T-helper 17 cell (primary cell): ENCODE measurements around the gene NPHP4. TPM values are rescaled to one million over a fixed set of nuclear protein-coding genes. Genes with fewer than 3 reads are reported as not detected.
"Not testable (repeated sequence)": the region's sequence is repeated elsewhere in the genome, so short reads cannot be mapped to it uniquely, and the experiment has no call there.

ENCODE experiments used
- ATAC-seq: fragments of 150-1000 bp; cut with Tn5 transposase; 2 replicates; pipeline ENCODE4 v1.10.0; 2021; ENCODE audit warnings: mild to moderate bottlenecking, moderate library complexity
- DNase-seq, 3 donors: peaks; one replicate each; pipeline versions ENCODE4 v3.0.0 to v3.0.0-alpha.2; 2020 to 2021
- H3K9me3 ChIP-seq: one replicate; pipeline ENCODE4 v1.7.0; 2013; ENCODE audit warnings: low read length, mild to moderate bottlenecking; ENCODE audit not compliant: control insufficient read depth, poor library complexity, severe bottlenecking
- H3K27ac Mint-ChIP-seq: one replicate; pipeline ENCODE4 v1.8.0; 2022; ENCODE audit warnings: mild to moderate bottlenecking, moderate library complexity, mixed read lengths
- H3K27me3 Mint-ChIP-seq: one replicate; pipeline ENCODE4 v1.8.0; 2022; ENCODE audit warnings: mixed read lengths
- H3K36me3 Mint-ChIP-seq: one replicate; pipeline ENCODE4 v1.8.0; 2022; ENCODE audit warnings: low read depth, mixed read lengths
- H3K4me1 Mint-ChIP-seq: one replicate; pipeline ENCODE4 v1.8.0; 2022; ENCODE audit warnings: mild to moderate bottlenecking, mixed read lengths
- H3K4me3 Mint-ChIP-seq: one replicate; pipeline ENCODE4 v1.8.0; 2022; ENCODE audit warnings: mild to moderate bottlenecking, moderate library complexity, mixed read lengths
- total RNA-seq, 4 donors: library from RNA in 2 of 4; stranded (reverse) in 2 of 4; gene quantifications; one replicate each; pipeline ENCODE4 v1.2.3 and lab custom pipeline; 2022 to 2026

Gene NPHP4
- total RNA-seq, 2 donors from 2014 or later, result 9.9 to 14.1 TPM

DNA sequence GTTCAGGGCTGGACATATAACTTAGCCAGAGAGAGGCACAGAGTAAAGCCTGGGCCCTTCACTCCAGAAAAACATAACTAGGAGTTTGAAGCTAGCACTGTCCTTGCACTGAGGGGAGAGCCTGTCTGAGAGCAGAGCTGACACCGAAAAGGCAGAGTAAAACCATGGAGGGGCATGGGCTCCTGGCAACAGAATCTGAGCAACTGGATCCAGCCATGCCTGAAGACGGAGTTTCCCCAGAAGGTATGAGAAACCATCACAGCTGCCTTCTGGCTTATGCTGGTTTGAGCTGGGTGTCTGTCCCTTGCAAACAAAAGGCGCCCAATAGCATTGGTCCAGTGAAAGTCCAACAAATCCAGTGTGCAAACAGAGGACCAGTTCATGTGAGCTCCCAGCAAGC, 137.5 kb downstream of the NPHP4 start:
- H3K9me3 ChIP-seq, result no peaks in the 10 kb centered on the region
- no peaks in the 10 kb centered on the region for H3K4me1 Mint-ChIP-seq
- H3K27ac Mint-ChIP-seq, result no peak overlapping the region
- no peak for DNase-seq
- H3K4me3 Mint-ChIP-seq, result no peak overlapping the region
- H3K27me3 Mint-ChIP-seq, result no peaks in the 10 kb centered on the region
- no peaks in the 10 kb centered on the region for H3K36me3 Mint-ChIP-seq
- no peak for ATAC-seq

DNA sequence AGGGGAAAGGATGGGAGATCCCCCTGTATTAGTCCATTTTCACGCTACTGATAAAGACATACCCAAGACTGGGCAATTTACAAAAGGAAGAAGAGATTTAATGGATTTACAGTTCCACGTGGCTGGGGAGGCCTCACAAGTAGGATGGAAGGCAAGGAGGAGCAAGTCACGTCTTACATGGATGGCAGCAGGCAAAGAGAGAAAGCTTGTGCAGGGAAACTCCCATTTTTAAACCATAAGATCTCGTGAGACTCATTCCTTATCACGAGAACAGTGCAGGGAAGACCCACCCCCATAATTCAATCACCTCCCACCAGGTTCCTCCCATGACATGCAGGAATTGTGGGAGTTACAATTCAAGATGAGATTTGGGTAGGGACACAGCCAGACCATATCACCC, 138.4 kb downstream of the NPHP4 start:
- not testable (repeated sequence) for DNase-seq, H3K36me3 Mint-ChIP-seq, ATAC-seq, H3K9me3 ChIP-seq, H3K27me3 Mint-ChIP-seq, H3K27ac Mint-ChIP-seq, H3K4me1 Mint-ChIP-seq, H3K4me3 Mint-ChIP-seq

DNA sequence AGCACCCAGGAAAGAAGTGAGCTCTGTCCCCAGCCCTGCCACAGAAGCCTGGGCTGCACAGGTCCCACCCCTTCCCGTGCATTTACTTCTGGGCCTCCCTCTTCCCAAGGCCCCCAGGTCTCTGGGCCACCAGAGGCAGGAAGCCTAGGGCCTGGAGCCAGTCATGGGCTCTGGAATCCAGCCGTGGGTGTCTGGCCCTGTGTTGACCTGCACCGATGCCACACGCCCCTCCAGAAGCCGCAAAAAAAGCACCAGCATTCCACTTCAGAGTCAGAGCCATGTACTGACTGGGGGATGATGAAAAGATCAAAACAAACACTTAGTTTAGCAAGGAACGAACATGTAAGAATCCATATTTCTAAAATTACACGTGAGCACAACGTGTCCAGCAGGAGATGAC, 141.7 kb downstream of the NPHP4 start:
- H3K9me3 ChIP-seq, result no peaks in the 10 kb centered on the region
- Mint-ChIP-seq H3K4me3 (no peak overlapping the region), H3K36me3 (no peaks in the 10 kb centered on the region), H3K27ac (no peak overlapping the region), H3K4me1 (no peaks in the 10 kb centered on the region), H3K27me3 (peaks cover 7% of the 10 kb centered on the region)
- no peak for ATAC-seq
- DNase-seq, result no peak

DNA sequence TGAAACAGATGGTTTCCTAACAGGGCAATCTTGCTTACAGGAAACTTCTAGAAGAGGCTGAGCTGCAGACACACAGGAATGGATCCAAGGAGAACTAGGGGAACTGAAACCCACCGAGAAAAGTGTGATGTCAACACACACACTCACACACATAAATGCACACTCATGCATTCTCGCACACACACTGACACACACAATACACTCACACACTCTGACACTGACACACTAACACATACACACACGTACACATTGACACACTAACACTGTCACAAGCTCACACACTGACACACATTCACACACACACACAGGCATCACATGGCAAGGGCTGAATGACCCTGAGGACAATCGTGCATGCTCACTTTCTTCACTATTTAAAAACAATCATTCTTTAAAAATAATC, 142.7 kb downstream of the NPHP4 start:
- ATAC-seq (no peak), DNase-seq (no peak)
- Mint-ChIP-seq H3K4me3 (no peak overlapping the region), H3K27me3 (peaks cover 16% of the 10 kb centered on the region), H3K27ac (no peak overlapping the region), H3K36me3 (no peaks in the 10 kb centered on the region), H3K4me1 (no peaks in the 10 kb centered on the region)
- no peaks in the 10 kb centered on the region for H3K9me3 ChIP-seq

DNA sequence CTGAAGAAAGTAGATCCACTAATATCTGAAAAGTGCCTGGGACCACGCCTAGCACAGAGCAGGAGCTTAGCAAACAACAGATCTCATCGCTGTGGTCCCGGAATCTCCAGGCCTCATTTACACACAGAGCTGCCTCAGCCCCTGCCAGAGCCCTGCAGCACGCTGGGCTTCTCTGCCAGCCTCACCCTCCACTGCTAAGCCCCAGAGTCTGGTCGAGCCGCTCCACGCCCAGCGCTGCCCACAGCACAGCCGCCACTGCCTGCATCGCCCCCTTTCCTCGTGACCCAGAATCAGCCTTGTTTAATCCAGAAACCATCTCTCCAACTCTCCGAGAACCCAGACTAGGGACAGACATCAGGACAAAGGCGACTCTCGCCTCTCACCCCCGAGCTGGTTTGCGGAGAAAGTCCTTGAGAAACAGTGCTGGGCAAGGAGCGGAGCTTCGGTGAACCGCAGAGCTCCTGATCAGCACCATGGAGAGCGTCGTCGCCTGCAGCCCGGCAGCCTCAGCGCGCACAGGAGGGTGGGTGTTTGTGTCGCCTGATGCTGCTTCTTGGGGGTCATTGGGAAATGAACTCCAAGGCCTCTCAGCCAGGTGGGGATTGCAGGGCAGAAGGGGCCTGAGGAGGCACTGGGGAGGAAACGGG, 145.1 kb downstream of the NPHP4 start:
- DNase-seq, result no peak

DNA sequence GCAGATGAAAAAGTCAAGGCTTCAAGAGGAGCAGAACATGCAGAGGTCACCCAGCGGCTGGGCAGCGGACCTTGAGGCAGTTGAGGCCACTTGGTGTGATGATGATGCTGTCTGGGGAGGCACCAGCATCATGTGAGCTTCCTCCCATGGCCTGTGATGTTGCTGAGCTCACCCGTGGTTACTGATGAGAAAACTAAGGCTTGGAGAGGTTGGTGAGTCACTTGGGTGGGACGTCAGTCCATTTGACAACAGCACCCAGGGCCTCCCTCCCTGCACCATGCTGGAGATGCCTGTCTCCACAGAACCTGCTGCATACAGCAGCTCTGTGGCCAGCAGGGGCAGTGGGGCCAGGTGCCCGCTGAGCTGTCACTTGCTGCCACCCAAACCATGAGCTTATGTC, 146.8 kb downstream of the NPHP4 start:
- H3K9me3 ChIP-seq, result no peaks in the 10 kb centered on the region
- no peak for DNase-seq
- H3K36me3 Mint-ChIP-seq, result no peaks in the 10 kb centered on the region
- no peak for ATAC-seq
- H3K4me1 Mint-ChIP-seq, result no peaks in the 10 kb centered on the region
- H3K4me3 Mint-ChIP-seq, result no peak overlapping the region
- H3K27ac Mint-ChIP-seq, result no peak overlapping the region
- peaks cover 27% of the 10 kb centered on the region for H3K27me3 Mint-ChIP-seq

More for the DNA sequence above, 145.1 kb downstream of the NPHP4 start:
- H3K9me3 ChIP-seq, result no peaks in the 10 kb centered on the region
- peaks cover 27% of the 10 kb centered on the region for H3K27me3 Mint-ChIP-seq
- H3K4me3 Mint-ChIP-seq, result no peak overlapping the region
- no peak for ATAC-seq
- no peaks in the 10 kb centered on the region for H3K36me3 Mint-ChIP-seq
- H3K4me1 Mint-ChIP-seq, result no peaks in the 10 kb centered on the region
- no peak overlapping the region for H3K27ac Mint-ChIP-seq

DNA sequence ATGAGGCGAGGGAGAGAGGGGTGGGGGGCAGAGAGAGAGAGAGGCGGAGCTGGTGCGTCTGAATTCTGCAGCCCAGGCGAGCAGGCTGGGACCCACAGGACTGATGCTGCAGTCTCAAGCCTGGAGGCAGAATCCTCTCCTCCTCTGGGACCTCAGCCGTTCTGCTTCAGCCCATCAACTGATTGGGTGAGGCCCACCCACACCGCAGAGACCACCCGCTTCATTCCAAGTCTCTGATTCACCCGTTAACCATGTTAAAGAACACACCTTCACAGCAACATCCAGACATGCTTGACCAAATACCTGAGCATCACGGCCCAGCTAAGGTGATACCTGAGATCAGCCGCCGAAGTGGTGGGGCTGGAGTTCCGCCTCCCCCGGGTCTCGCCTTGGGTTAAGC, 147.8 kb downstream of the NPHP4 start:
- H3K27ac Mint-ChIP-seq, result no peak overlapping the region
- H3K36me3 Mint-ChIP-seq, result no peaks in the 10 kb centered on the region
- DNase-seq (no peak), ATAC-seq (no peak)
- H3K9me3 ChIP-seq, result no peaks in the 10 kb centered on the region
- H3K27me3 Mint-ChIP-seq, result peaks cover 32% of the 10 kb centered on the region
- no peaks in the 10 kb centered on the region for H3K4me1 Mint-ChIP-seq
- H3K4me3 Mint-ChIP-seq, result no peak overlapping the region

DNA sequence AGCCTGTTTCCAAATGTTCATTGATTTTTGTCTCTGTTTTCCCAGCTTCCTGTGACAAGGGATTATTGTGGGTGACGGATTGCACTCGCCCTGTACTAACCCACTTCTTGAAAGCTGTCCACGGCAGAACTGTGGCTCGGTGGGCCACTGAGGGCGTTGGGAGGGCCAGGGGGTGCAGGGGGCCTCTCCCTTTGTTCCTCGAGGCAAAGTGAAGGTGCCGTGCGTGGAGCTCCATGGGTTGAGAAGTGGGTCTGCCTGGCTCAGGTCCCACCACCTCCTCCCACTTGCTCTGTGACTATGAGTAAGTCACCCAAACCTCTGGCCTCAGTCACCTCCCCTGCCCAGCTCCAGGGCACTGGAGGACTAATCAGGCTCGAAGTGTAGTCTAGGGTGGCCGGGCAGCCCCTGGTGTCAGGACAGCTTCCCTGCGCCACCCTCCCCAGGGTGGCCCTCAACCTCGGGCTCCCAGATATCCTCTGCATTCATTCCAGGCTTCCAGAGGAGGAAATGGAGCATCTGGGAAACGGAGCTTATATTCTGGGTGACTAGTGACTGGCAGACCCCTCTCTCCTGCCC, 148.6 kb downstream of the NPHP4 start:
- DNase-seq (no peak), ATAC-seq (no peak)
- Mint-ChIP-seq H3K4me1 (no peaks in the 10 kb centered on the region), H3K27ac (no peak overlapping the region), H3K4me3 (no peak overlapping the region), H3K27me3 (peaks cover 34% of the 10 kb centered on the region), H3K36me3 (no peaks in the 10 kb centered on the region)
- H3K9me3 ChIP-seq, result no peaks in the 10 kb centered on the region

DNA sequence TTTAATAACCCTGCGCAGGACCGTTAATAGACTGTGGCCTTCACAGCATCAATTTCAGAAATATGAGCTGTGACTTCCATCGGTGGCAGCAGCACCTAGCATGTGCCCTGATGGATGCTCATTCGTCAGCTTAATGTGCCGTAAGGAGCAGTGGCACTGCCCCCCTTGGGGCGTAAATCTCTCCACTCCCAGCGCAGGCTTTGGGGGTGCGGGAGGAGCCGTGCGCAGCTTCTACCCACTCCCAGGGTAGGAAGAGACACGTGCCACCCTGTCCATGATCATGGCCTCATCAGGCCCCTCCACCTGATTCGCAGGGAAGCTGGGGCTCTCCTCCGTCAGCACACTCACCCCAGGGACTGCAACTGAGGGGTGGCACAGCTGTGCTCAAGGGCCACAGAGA, 149.5 kb downstream of the NPHP4 start:
- Mint-ChIP-seq H3K36me3 (no peaks in the 10 kb centered on the region), H3K27ac (no peak overlapping the region), H3K4me1 (no peaks in the 10 kb centered on the region), H3K27me3 (peaks cover 34% of the 10 kb centered on the region), H3K4me3 (no peak overlapping the region)
- no peaks in the 10 kb centered on the region for H3K9me3 ChIP-seq
- DNase-seq (no peak), ATAC-seq (no peak)

DNA sequence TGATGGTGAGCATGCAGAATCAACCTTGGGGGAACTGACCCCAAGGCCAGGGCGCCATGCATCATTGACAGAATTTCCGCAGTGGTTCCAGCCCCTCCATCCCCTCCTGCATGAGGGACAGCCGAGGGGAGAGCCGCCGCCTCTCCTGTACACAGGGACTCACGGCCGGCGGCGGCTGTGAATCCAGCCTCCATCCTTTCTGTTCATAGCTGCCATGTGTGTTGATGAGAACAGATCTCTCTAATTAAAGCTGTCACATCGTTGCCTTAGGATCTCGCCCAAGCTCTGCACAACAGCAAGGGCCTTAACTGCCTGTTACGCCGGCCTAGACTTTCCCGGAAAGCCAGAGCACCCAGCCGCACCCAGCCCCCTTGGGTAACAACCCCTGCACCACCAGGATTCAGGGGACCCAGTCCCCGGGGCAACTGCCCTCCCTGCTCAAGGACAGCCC, 151.6 kb downstream of the NPHP4 start:
- Mint-ChIP-seq H3K36me3 (no peaks in the 10 kb centered on the region), H3K4me3 (no peak overlapping the region), H3K4me1 (peaks cover 5% of the 10 kb centered on the region), H3K27ac (no peak overlapping the region), H3K27me3 (peaks cover 45% of the 10 kb centered on the region)
- ATAC-seq (no peak), DNase-seq (no peak)
- no peaks in the 10 kb centered on the region for H3K9me3 ChIP-seq

DNA sequence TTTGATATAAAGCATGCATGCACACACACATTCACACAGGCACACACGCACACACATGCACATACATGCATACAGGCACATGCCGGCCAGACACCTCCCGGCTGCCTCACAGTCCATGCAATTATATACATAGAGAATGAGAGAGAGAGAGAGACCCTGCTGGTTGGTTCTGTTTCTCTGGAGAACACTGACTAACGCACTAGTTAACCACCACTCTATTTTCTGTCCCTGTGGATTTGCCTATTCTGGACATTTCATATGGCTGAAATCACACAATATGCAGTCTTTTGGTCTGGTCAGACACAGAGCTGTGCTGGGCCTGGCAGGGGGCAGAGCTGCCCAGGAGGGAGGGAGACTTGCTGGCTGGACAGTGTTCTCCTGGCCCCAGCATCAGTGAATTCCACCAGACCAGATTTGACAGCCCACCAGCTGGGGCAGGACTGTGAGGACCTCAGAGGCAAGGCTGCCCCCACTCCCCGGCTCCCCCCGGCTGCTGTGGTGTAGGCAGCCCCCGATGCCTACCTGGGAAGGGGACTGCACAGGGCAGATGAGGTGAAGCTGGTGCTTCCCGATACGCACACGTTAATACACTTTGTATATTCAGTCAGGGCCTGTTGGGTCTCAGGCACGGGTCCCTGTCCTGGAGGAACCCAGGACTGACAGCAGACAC, 152.2 kb downstream of the NPHP4 start:
- Mint-ChIP-seq H3K36me3 (no peaks in the 10 kb centered on the region), H3K27me3 (peaks cover 44% of the 10 kb centered on the region), H3K4me1 (peaks cover 5% of the 10 kb centered on the region), H3K27ac (peak overlapping the region; percentile 21), H3K4me3 (no peak overlapping the region)
- ATAC-seq, result no peak
- DNase-seq, result no peak
- no peaks in the 10 kb centered on the region for H3K9me3 ChIP-seq

DNA sequence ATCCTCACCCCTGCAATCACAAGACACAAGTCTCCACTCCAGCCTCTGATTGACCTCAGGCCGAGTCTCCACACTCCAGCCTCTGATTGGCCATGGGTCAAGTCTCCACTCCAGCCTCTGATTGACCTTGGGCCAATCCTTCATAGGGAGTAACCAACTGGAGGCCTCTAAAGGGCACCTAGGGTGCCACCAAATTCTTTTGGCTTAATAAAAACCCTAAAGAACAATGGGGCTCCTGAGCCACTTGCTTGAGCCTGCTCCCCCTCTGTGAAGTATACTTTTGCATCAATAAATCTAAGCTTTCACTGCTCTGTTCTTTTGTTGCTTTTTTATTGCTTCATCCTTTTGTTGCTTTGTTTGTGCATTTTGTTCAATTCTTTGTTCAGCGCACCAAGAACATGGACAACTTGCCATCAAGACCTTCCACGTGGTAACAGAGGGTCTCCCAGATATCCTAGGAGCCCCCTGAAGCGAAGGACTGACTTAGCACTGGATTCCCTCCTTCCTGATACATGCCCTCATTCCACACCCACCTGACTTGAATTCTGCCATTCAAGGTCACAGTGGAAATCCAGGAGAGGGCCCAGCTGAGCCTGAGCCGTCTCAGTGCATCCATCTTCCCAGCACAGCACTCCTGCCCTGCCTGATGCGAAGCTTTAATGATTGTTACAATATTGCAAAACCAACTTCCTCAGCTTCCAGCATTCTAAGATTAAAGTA, 152.9 kb downstream of the NPHP4 start:
- ATAC-seq (no peak), DNase-seq (no peak)
- Mint-ChIP-seq H3K27me3 (peaks cover 37% of the 10 kb centered on the region), H3K4me1 (peaks cover 5% of the 10 kb centered on the region), H3K36me3 (no peaks in the 10 kb centered on the region), H3K4me3 (no peak overlapping the region), H3K27ac (peak overlapping the region; percentile 21)
- no peaks in the 10 kb centered on the region for H3K9me3 ChIP-seq

DNA sequence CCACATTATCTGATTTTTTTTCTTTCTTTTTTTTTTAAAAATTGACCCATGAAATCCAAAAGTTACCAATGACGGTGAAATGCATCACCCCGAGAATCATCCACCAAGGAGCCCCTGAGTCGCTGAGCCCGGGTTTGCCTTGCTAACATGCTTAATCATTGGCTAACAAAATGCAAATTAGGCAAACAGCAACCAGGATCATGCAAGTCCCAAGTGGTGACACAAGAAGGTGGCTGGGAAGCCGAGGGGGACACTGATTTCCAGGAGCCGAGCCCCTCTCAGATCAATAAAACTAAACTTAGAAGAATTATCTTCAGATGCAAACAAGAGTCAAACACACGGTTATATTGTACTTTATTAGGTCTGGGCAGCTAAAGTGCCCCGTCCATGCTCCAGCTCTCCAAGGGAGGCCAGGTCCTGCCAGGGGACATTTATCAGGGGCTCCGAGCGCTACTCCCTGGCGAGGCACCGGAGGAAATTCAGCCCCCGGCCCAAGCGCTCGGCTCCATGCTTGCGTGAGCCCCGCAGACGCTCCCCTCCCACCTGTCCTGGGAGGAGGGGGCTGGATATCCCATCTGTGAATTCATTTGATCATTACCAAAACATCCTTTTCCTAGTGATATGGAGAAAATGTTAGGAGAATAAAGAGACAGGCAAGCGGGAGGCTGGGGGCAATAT, 154.1 kb downstream of the NPHP4 start:
- DNase-seq (no peak), ATAC-seq (no peak)
- Mint-ChIP-seq H3K36me3 (no peaks in the 10 kb centered on the region), H3K27ac (no peak overlapping the region), H3K4me1 (peaks cover 5% of the 10 kb centered on the region), H3K4me3 (no peak overlapping the region), H3K27me3 (peaks cover 29% of the 10 kb centered on the region)
- no peaks in the 10 kb centered on the region for H3K9me3 ChIP-seq
